SH-SY5Y (cell line): ENCODE data around the gene FAM117A.

Source experiments
- GATA2 ChIP-seq: IDR thresholded peaks from 2 replicates; pipeline ENCODE4 v1.6.1; 2011; ENCODE audit warnings: mild to moderate bottlenecking, low read depth, low read length
- GATA3 ChIP-seq: IDR thresholded peaks from 2 replicates; pipeline ENCODE4 v1.6.1; 2011; ENCODE audit warnings: low read depth, mild to moderate bottlenecking, low read length, moderate library complexity

DNA sequence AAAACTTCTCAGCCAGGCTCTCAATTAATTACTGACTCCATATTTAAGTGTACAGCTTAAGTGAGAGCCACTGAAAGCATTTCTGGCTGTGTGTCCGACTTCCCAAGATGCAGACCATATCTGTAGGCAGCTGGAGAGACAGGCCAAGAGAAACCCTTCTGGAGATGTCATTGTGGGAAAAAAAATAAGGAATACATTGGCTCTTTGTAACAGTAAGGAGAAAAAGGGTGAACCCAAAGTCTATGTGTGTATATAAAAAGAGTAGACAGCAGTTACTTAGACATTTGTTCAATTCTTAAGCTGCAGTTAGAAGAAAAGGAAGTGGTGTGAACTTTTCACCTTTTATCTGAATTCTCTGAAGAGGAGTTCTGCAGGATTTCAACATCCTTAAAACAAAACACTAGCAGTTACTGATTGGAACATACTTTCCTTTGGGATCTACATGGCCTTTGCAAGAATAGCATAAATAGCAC, 21.7 kb downstream of the FAM117A start:
- TF ChIP-seq GATA3: no peak
- no peak for TF ChIP-seq GATA2
